WTC11 (cell line): ENCODE data around the gene ADH1C. TPM values are rescaled to one million over a fixed set of nuclear protein-coding genes. Genes with fewer than 3 reads are reported as not detected.
"Not testable (repeated sequence)": the region's sequence is repeated elsewhere in the genome, so short reads cannot be mapped to it uniquely, and the experiment has no call there.

Source experiments
- ATAC-seq: fragments of 200-7000 bp; cut with Tn5 transposase; 2 replicates; pipeline ENCODE4 v1.10.0; 2021; ENCODE audit warnings: mild to moderate bottlenecking, moderate library complexity
- CTCF ChIA-PET: fragments of 300-600 bp; sonication (Branson Sonifier 250); formaldehyde crosslinking; loops from one replicate; lab custom pipeline; 2021; ENCODE audit warnings: antibody characterized with exemption; lab: Charles Lee
- POLR2A ChIA-PET: fragments of 350-600 bp; sonication (Branson Sonifier 250); formaldehyde crosslinking; loops from one replicate; lab custom pipeline; 2021; ENCODE audit warnings: antibody characterized with exemption; lab: Charles Lee
- DNase-seq: peaks from one replicate; pipeline ENCODE4 v3.0.0; 2021; ENCODE audit warnings: low spot score
- H3K27ac Mint-ChIP-seq: 2 replicates; pipeline ENCODE4 v1.8.0; 2021; ENCODE audit warnings: mixed read lengths
- H3K27me3 Mint-ChIP-seq: 2 replicates; pipeline ENCODE4 v1.8.0; 2021; ENCODE audit warnings: low read depth, mild to moderate bottlenecking, moderate library complexity, mixed read lengths
- H3K36me3 Mint-ChIP-seq: 2 replicates; pipeline ENCODE4 v1.8.0; 2021; ENCODE audit warnings: mixed read lengths
- H3K4me1 Mint-ChIP-seq: 2 replicates; pipeline ENCODE4 v1.8.0; 2022; ENCODE audit warnings: mixed read lengths
- H3K4me3 Mint-ChIP-seq: 2 replicates; pipeline ENCODE4 v1.8.0; 2021; ENCODE audit warnings: mild to moderate bottlenecking, moderate library complexity, mixed read lengths
- H3K9me3 Mint-ChIP-seq: 2 replicates; pipeline ENCODE4 v1.8.0; 2021; ENCODE audit warnings: mixed read lengths
- ETV6 ChIP-seq: sonication (generic); formaldehyde crosslinking; IDR thresholded peaks from 2 replicates; pipeline ENCODE4 v1.8.1; 2022; ENCODE audit warnings: mild to moderate bottlenecking, missing genetic modification reagents
- JAZF1 ChIP-seq: fragments of 250-450 bp; sonication (Bioruptor Pico); IDR thresholded peaks from 2 replicates; pipeline ENCODE4 v1.9.0; 2021; ENCODE audit warnings: moderate library complexity, mild to moderate bottlenecking, inconsistent platforms
- NFE2L1 ChIP-seq: sonication (generic); formaldehyde crosslinking; IDR thresholded peaks from 2 replicates; pipeline ENCODE4 v1.8.1; 2023; ENCODE audit warnings: missing genetic modification reagents
- SMAD3 ChIP-seq: sonication (generic); formaldehyde crosslinking; IDR thresholded peaks from 2 replicates; pipeline ENCODE4 v1.8.0; 2022; ENCODE audit warnings: missing genetic modification reagents, mild to moderate bottlenecking, borderline replicate concordance
- SP1 ChIP-seq: sonication (generic); formaldehyde crosslinking; conservative IDR thresholded peaks from 2 replicates; pipeline ENCODE4 v1.8.1; 2022; ENCODE audit warnings: missing genetic modification reagents
- TEAD1 ChIP-seq: sonication (generic); formaldehyde crosslinking; IDR thresholded peaks from 2 replicates; pipeline ENCODE4 v1.8.0; 2022; ENCODE audit warnings: mild to moderate bottlenecking, missing genetic modification reagents
- TEAD4 ChIP-seq: sonication (generic); formaldehyde crosslinking; IDR thresholded peaks from 2 replicates; pipeline ENCODE4 v1.8.0; 2022; ENCODE audit warnings: mild to moderate bottlenecking, missing genetic modification reagents
- ZNF263 ChIP-seq: sonication (generic); formaldehyde crosslinking; IDR thresholded peaks from 2 replicates; pipeline ENCODE4 v1.8.1; 2022; ENCODE audit warnings: low read depth, mild to moderate bottlenecking, moderate library complexity, missing genetic modification reagents
- ZNF423 ChIP-seq: fragments of 250-450 bp; sonication (Bioruptor Pico); IDR thresholded peaks from 2 replicates; pipeline ENCODE4 v2.1.2; 2022; ENCODE audit warnings: mild to moderate bottlenecking, moderate library complexity
- total RNA-seq: library from RNA; stranded (reverse); gene quantifications from 3 replicates; pipeline ENCODE4 v1.2.3, GENCODE V29; 2021
- TF ChIP-seq, protein P1 (sequence below): fragments of 250-450 bp; sonication (Bioruptor Pico); IDR thresholded peaks from 2 replicates; pipeline ENCODE4 v1.9.0; 2021; ENCODE audit warnings: mild to moderate bottlenecking
- TF ChIP-seq, protein P2 (sequence below): sonication (generic); formaldehyde crosslinking; IDR thresholded peaks from 2 replicates; pipeline ENCODE4 v1.8.1; 2023; ENCODE audit warnings: mild to moderate bottlenecking, missing genetic modification reagents
- TF ChIP-seq, protein P3 (sequence below): sonication (generic); formaldehyde crosslinking; IDR thresholded peaks from 2 replicates; pipeline ENCODE4 v1.8.0; 2022; ENCODE audit warnings: missing genetic modification reagents
- TF ChIP-seq, protein P4 (sequence below): fragments of 250-450 bp; sonication (Bioruptor Pico); conservative IDR thresholded peaks from 2 replicates; pipeline ENCODE4 v1.9.0; 2021; ENCODE audit warnings: mild to moderate bottlenecking

The ADH1C gene
- total RNA-seq, 1 experiment from 2014 or later = 0.22 TPM

DNA sequence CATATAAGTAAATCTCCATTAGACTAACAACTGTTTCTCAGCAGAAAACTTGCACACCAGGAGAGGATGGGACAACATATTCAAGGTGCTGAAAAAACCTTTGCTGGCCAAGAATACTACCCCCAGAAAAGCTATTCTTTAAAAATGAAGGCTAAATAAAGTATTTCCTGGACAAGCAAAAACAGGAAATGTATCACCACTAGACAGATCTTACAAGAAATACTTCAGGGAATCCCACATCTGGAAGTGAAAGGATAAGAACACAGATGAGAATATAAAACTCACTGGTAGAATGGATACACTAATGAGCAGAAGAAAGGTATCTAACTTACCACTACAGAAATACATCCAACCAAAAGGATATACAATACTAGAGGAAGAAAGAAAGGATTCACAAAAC lies 27.0 kb upstream of the ADH1C start (continued):
- TF ChIP-seq, protein P1, sequence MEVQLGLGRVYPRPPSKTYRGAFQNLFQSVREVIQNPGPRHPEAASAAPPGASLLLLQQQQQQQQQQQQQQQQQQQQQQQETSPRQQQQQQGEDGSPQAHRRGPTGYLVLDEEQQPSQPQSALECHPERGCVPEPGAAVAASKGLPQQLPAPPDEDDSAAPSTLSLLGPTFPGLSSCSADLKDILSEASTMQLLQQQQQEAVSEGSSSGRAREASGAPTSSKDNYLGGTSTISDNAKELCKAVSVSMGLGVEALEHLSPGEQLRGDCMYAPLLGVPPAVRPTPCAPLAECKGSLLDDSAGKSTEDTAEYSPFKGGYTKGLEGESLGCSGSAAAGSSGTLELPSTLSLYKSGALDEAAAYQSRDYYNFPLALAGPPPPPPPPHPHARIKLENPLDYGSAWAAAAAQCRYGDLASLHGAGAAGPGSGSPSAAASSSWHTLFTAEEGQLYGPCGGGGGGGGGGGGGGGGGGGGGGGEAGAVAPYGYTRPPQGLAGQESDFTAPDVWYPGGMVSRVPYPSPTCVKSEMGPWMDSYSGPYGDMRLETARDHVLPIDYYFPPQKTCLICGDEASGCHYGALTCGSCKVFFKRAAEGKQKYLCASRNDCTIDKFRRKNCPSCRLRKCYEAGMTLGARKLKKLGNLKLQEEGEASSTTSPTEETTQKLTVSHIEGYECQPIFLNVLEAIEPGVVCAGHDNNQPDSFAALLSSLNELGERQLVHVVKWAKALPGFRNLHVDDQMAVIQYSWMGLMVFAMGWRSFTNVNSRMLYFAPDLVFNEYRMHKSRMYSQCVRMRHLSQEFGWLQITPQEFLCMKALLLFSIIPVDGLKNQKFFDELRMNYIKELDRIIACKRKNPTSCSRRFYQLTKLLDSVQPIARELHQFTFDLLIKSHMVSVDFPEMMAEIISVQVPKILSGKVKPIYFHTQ (CRISPR knock-in tag) = no peak

DNA sequence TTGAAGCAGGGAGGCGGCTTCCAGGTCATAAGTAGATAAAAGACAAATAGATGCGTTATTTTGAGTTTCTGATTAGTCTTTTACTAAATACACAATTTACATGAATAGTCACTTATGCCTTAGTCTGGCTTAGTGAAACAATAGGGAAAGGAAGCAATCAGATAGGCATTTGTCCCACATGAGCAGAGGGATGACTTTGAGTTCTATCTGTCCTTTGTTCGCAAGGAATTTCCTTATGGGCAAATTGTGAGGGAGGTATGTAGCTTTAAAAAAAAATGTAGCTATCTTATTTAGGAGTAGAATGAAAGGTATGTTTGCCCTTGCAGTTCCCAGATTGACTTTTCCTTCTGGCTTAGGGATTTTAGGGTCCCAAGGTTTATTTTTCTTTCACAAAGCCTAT lies 26.3 kb upstream of the ADH1C start:
- POLR2A ChIA-PET = no interaction called here
- CTCF ChIA-PET = interaction anchor here (1.0 kb wide), 1 partner anchor 26 kb away, joined by 4 read pairs; no protein-coding TSS in a partner anchor

DNA sequence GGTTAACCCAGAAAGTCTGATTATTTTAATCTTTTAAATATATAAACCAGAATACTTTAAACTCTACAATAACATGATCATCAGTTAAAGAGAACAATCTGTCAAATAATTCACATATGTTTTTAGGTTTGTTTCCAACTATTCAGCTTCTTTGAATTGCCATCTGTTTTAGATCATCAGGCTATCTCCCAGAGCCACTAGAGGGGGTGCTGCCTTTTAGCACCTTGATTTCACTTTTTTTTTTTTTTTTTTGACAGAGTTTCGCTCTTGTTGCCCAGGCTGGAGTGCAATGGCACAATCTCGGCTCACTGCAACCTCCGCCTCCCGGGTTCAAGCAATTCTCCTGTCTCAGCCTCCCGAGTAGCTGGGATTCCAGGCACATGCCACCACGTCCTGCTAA lies 24.8 kb upstream of the ADH1C start:
- POLR2A ChIA-PET = interaction anchor here (0.6 kb wide), 2 partner anchors 294 to 720 kb away, joined by 3 read pairs; no protein-coding TSS in a partner anchor
- not testable (repeated sequence) for H3K4me3 Mint-ChIP-seq, H3K27ac Mint-ChIP-seq, DNase-seq, H3K4me1 Mint-ChIP-seq, H3K27me3 Mint-ChIP-seq
- Mint-ChIP-seq H3K9me3 (peaks cover 37% of the 10 kb centered on the region), H3K36me3 (peaks cover 26% of the 10 kb centered on the region)
- CTCF ChIA-PET = interaction anchor here (0.6 to 1.5 kb wide), 13 partner anchors 11 to 899 kb away, joined by 3 to 7 read pairs (median 3); no protein-coding TSS in a partner anchor
- peak; percentile 72 for ATAC-seq

More for the DNA sequence above, 26.3 kb upstream of the ADH1C start:
- Mint-ChIP-seq H3K27ac (no peak overlapping the region), H3K4me1 (no peaks in the 10 kb centered on the region), H3K9me3 (peaks cover 22% of the 10 kb centered on the region), H3K27me3 (no peaks in the 10 kb centered on the region; the same call in 1 of the 2 replicates), H3K4me3 (no peak overlapping the region), H3K36me3 (peaks cover 15% of the 10 kb centered on the region)
- ATAC-seq (no peak), DNase-seq (no peak)
- TF ChIP-seq SP1 (CRISPR knock-in tag) = no peak
- no peak for TF ChIP-seq TEAD4
- TF ChIP-seq, protein P2, sequence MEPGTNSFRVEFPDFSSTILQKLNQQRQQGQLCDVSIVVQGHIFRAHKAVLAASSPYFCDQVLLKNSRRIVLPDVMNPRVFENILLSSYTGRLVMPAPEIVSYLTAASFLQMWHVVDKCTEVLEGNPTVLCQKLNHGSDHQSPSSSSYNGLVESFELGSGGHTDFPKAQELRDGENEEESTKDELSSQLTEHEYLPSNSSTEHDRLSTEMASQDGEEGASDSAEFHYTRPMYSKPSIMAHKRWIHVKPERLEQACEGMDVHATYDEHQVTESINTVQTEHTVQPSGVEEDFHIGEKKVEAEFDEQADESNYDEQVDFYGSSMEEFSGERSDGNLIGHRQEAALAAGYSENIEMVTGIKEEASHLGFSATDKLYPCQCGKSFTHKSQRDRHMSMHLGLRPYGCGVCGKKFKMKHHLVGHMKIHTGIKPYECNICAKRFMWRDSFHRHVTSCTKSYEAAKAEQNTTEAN (CRISPR knock-in tag) = no peak
- TF ChIP-seq ZNF263 (CRISPR knock-in tag) = no peak
- no peak for TF ChIP-seq SMAD3 (CRISPR knock-in tag)
- TF ChIP-seq, protein P3, sequence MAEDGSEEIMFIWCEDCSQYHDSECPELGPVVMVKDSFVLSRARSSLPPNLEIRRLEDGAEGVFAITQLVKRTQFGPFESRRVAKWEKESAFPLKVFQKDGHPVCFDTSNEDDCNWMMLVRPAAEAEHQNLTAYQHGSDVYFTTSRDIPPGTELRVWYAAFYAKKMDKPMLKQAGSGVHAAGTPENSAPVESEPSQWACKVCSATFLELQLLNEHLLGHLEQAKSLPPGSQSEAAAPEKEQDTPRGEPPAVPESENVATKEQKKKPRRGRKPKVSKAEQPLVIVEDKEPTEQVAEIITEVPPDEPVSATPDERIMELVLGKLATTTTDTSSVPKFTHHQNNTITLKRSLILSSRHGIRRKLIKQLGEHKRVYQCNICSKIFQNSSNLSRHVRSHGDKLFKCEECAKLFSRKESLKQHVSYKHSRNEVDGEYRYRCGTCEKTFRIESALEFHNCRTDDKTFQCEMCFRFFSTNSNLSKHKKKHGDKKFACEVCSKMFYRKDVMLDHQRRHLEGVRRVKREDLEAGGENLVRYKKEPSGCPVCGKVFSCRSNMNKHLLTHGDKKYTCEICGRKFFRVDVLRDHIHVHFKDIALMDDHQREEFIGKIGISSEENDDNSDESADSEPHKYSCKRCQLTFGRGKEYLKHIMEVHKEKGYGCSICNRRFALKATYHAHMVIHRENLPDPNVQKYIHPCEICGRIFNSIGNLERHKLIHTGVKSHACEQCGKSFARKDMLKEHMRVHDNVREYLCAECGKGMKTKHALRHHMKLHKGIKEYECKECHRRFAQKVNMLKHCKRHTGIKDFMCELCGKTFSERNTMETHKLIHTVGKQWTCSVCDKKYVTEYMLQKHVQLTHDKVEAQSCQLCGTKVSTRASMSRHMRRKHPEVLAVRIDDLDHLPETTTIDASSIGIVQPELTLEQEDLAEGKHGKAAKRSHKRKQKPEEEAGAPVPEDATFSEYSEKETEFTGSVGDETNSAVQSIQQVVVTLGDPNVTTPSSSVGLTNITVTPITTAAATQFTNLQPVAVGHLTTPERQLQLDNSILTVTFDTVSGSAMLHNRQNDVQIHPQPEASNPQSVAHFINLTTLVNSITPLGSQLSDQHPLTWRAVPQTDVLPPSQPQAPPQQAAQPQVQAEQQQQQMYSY (CRISPR knock-in tag) = no peak
- TF ChIP-seq, protein P4, sequence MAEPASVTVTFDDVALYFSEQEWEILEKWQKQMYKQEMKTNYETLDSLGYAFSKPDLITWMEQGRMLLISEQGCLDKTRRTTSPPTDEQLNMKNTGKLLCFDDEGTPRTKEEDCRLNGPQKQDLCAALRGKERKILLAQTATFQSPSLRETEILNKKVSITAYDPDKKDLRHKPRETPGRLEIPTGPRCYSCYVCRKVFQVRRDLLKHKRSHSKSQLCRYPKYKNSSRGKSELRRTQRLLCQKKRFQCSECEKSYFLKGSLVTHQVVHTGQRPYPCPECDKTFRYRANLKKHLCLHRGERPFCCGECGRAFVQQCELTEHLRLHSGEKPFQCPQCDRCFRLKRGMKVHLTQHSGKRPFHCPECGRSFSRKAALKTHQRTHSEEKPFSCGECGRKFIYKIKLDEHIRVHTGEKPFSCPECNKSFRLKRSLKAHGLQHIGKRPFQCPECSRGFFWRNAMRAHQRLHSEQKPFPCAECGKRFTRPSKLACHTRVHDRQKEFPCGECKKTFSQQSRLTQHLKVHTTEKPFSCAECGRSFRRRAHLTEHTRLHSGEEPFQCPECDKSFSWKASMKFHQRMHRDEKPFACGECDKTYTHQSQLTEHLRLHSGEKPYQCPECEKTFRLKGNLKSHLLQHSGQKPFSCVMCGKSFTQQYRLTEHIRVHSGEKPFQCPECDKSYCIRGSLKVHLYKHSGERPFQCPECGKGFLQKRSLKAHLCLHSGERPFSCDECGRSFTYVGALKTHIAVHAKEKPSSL (CRISPR knock-in tag) = no peak
- TF ChIP-seq ETV6 (CRISPR knock-in tag) = no peak
- TF ChIP-seq NFE2L1 (CRISPR knock-in tag) = no peak
- no peak for TF ChIP-seq ZNF423 (CRISPR knock-in tag)
- no peak for TF ChIP-seq TEAD1 (CRISPR knock-in tag)
- no peak for TF ChIP-seq JAZF1 (CRISPR knock-in tag)

DNA sequence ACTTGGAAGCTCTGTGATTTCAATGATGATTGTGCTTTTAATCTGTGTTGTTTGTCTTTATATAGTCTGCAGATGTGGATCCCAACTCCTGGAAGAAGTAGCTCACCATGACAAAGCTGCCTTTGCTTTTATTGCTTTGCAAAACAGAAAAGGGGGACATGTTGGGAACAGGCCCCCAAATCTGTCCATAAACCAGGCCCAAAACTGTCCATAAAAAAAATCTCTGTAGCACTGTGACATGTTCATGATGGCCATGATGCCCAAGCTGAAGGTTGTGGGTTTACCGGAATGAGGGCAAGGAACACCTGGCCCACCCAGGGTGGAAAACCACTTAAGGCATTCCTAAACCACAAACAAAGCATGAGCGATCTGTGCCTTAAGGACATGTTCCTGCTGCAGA lies 19.9 kb upstream of the ADH1C start:
- CTCF ChIA-PET, H3K4me1 Mint-ChIP-seq, DNase-seq, H3K27ac Mint-ChIP-seq, ATAC-seq, H3K4me3 Mint-ChIP-seq, POLR2A ChIA-PET, H3K27me3 Mint-ChIP-seq: not testable (repeated sequence)
- Mint-ChIP-seq H3K9me3 (peaks cover 51% of the 10 kb centered on the region), H3K36me3 (peaks cover 32% of the 10 kb centered on the region)

DNA sequence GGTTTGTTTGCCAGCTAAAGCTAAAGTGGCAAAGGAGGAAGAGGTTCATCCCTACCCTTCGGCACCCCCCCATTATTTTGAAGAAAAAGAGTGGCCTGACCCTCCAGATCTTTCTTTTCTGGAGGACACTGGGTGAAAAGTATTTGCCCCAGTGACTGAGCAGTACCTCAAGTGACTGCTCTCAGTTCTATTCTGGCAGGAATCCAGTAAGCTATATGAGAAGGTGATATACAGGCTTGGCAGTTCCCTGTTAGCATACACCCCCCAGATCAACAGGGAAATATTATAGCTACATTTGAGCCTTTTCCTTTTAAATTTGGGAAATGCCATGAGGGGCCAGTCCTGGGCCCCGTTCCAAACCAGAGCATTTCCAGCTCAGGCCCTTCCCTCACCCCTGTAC lies 15.3 kb upstream of the ADH1C start:
- H3K4me3 Mint-ChIP-seq, DNase-seq, CTCF ChIA-PET, H3K27me3 Mint-ChIP-seq, H3K4me1 Mint-ChIP-seq, POLR2A ChIA-PET, H3K27ac Mint-ChIP-seq, ATAC-seq: not testable (repeated sequence)
- H3K36me3 Mint-ChIP-seq = peaks cover 14% of the 10 kb centered on the region
- peaks cover 41% of the 10 kb centered on the region for H3K9me3 Mint-ChIP-seq
